ENCODE results near the gene SINHCAF. TPM values are rescaled to one million over a fixed set of nuclear protein-coding genes. Genes with fewer than 3 reads are reported as not detected.
"Not testable (repeated sequence)": the region's sequence is repeated elsewhere in the genome, so short reads cannot be mapped to it uniquely, and the experiment has no call there.

Gene SINHCAF, protein sequence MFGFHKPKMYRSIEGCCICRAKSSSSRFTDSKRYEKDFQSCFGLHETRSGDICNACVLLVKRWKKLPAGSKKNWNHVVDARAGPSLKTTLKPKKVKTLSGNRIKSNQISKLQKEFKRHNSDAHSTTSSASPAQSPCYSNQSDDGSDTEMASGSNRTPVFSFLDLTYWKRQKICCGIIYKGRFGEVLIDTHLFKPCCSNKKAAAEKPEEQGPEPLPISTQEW
- total RNA-seq (ENCODE audit: low replicate concordance), result 154 and 285 TPM in 2 replicates
- long read RNA-seq, transcript SINHCAF-204 (2 exons, 1,734 nt), result minor isoform, 15 of 835 reads
- long read RNA-seq, transcript SINHCAF-201 (6 exons, 3,163 nt), result major isoform, 542 of 835 reads
- long read RNA-seq, transcript SINHCAF-203 (6 exons, 1,555 nt), result minor isoform, 95 of 835 reads
- long read RNA-seq, partial matches to known transcripts, result 12 of 835 reads
- long read RNA-seq, other reads (novel, unspliced or antisense), result 165 of 835 reads

DNA sequence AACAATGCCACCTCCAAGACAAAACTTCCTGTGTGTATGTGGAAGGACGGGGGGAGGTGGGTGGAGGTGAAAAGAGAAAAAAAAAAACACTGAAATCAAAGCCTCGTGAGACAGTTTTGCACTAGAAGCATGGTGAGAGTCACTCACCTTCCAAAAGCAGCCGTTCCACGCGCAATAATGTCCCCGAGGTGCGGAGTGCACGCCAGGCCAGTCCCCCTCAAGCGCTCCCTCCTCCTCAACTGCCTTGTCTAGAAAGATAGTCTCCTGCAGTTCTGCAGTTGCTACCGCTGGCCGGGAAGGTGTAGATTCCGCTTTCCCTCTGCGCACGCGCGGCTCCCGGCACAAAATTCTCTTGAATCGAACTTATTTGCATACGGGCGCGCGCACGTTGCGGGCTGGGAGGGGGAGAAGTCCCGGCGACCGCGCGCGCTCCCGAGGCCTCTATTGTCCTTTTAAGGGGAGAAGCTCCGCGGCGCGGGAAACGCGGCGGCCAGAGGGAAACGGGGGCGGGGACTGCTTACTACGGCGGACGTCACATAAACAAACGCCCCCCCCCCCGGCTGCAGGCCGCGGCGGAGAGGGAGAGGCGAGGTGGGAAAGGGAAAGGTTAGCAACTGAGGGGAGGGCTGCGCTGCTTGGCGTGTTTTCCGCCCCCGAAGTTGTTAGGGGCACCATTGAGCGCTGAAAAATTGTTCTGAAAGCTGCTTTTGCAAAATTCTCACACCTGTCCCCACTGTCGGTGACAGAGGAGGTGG, at the start of gene SINHCAF:
SINHCAF (minus strand) TSS at position 274 of the 755 bp plus-strand sequence. CDS start 27,946 bp downstream, outside the sequence.
- Mint-ChIP-seq H3K4me1 (ENCODE audit: unreplicated experiment) (peaks cover 20% of the 10 kb centered on the region), H3K4me3 (peak within 1 kb of the TSS; percentile 96), H3K27ac (peak within 1 kb of the TSS; percentile 98), H3K9me3 (no peaks in the 10 kb centered on the region), H3K27me3 (peaks cover 7% of the 10 kb centered on the region), H3K36me3 (peaks cover 12% of the 10 kb centered on the region)
- DNase-seq (ENCODE audit: extremely low spot score, unreplicated experiment), result peak; percentile 100
- TF ChIP-seq, protein P1, sequence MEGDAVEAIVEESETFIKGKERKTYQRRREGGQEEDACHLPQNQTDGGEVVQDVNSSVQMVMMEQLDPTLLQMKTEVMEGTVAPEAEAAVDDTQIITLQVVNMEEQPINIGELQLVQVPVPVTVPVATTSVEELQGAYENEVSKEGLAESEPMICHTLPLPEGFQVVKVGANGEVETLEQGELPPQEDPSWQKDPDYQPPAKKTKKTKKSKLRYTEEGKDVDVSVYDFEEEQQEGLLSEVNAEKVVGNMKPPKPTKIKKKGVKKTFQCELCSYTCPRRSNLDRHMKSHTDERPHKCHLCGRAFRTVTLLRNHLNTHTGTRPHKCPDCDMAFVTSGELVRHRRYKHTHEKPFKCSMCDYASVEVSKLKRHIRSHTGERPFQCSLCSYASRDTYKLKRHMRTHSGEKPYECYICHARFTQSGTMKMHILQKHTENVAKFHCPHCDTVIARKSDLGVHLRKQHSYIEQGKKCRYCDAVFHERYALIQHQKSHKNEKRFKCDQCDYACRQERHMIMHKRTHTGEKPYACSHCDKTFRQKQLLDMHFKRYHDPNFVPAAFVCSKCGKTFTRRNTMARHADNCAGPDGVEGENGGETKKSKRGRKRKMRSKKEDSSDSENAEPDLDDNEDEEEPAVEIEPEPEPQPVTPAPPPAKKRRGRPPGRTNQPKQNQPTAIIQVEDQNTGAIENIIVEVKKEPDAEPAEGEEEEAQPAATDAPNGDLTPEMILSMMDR (conservative IDR thresholded peaks at IDR 0.05), result no peak

DNA sequence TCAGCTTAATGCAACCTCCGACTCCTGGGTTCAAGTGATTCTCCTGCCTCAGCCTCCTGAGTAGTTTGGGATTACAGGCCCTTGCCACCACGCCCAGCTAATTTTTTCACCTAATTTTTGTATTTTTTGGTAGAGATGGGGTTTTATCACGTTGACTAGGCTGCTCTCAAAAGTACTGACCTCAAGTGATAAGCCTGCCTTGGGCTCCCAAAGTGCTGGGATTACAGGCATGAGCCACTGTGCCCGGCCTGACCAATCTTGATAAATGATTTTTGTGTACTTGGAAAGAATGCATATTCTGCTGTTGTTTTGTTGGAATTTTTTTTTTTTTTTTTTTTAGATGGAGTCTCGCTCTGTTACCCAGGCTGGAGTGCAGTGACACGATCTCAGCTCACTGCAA, 49.5 kb upstream of the SINHCAF start:
- H3K4me1 Mint-ChIP-seq (ENCODE audit: unreplicated experiment); H3K4me3 Mint-ChIP-seq; H3K27ac Mint-ChIP-seq; H3K9me3 Mint-ChIP-seq; DNase-seq (ENCODE audit: extremely low spot score, unreplicated experiment); H3K27me3 Mint-ChIP-seq; H3K36me3 Mint-ChIP-seq: not testable (repeated sequence)

DNA sequence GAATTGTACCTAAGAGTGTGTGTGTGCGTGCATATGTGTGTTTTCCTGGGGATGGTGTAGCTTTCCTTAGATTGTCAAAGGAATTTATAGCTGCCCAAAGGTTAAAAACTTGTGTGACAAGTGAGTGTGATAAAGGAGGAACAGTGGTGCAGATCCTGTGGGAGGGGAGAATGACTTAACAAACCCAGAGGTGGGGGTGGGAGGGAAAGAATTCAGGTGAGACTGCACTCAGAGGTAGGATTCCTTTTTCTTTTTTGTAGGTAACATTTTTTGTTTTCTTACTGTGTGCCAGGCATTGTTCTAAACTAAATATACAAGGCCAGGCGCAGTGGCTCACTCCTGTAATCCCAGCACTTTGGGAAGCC, 45.3 kb upstream of the SINHCAF start:
- H3K27me3 Mint-ChIP-seq, result no peaks in the 10 kb centered on the region
- peaks cover 4% of the 10 kb centered on the region for H3K9me3 Mint-ChIP-seq
- peak overlapping the region; percentile 95 for H3K27ac Mint-ChIP-seq
- peaks cover 4% of the 10 kb centered on the region for H3K36me3 Mint-ChIP-seq
- no peak for DNase-seq (ENCODE audit: extremely low spot score, unreplicated experiment)
- TF ChIP-seq, protein P1 (conservative IDR thresholded peaks at IDR 0.05), result no peak
- peak overlapping the region; percentile 75 for H3K4me3 Mint-ChIP-seq
- H3K4me1 Mint-ChIP-seq (ENCODE audit: unreplicated experiment), result peaks cover 28% of the 10 kb centered on the region

DNA sequence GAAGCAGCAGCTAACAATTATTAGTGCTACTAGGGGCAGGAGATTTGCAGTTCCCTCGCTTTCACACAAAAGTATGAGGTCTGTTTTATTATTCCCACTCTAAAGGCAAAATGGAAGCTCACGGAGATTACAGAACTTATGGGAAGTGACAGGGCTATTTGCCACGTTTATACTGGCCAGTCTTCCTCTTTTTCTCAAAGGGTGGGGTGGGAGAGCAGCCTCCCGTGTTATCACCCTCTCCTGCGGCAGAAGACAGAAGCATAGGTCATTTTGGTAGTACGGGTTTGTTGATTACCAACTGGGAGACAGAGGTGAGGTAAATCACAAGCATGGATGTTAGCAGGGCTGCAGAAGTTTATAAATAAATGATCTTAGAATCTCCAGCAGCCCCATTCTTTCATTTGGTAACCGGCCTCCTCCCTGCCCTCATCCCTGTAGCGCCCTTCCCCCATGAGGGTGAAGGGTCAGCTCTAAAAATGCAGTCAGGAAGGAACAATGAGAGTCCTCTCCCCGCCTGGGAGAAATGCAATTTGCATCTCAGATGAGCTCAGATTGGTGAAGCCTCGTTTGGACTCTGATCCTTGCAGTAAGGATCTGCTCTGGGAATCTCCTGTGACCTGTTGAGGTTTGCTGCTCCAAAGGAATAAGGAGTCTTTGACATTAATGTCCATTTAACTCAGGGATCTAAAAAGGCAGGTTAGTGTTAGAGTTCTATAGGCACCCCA, 44.7 kb upstream of the SINHCAF start:
- Mint-ChIP-seq H3K36me3 (peaks cover 4% of the 10 kb centered on the region), H3K27ac (peak overlapping the region; percentile 95), H3K4me3 (peak overlapping the region; percentile 75), H3K4me1 (ENCODE audit: unreplicated experiment) (peaks cover 28% of the 10 kb centered on the region), H3K27me3 (no peaks in the 10 kb centered on the region), H3K9me3 (peaks cover 4% of the 10 kb centered on the region)
- TF ChIP-seq, protein P1 (conservative IDR thresholded peaks at IDR 0.05), result no peak
- no peak for DNase-seq (ENCODE audit: extremely low spot score, unreplicated experiment)

DNA sequence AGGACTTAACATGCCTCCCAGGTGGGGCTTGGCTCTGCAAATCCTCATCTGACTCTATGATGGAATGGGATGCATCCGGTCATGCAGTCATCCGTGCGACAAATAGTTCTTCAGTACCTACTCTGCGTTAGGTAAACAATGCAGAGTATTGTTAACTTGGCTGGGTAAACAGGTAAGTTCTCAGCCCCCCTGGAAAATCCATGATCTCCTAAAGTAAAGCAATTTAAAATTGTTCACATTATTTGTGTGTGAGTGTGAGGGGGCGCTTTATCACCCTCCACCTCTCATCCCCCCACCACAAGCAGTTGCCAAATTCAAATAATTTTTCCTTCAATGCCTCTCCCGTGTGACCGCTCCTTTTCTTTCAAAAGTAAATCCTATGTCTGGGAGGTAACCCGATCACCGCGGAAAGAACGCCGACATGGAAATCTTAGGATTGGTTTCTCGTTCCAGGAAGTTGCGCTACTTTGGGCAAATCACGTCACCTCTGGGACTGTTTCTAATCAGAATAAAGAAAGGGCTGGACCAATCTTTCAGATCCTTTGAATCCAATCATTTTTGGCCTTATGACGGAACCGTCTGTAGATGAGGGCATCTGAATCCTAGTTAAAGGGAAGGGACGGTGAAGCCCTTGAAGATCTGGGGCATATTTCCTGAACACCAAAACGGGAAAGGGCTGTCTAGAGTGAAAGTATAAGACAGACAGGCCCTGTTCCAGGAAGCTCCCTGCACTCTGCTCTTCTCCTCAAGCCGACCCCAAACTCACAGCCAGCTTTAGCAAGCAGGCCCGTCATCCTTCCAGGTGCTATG, 44.0 kb upstream of the SINHCAF start:
- H3K4me3 Mint-ChIP-seq, result peak overlapping the region; percentile 75
- H3K4me1 Mint-ChIP-seq (ENCODE audit: unreplicated experiment), result peaks cover 28% of the 10 kb centered on the region
- no peak for DNase-seq (ENCODE audit: extremely low spot score, unreplicated experiment)
- TF ChIP-seq, protein P1 (conservative IDR thresholded peaks at IDR 0.05), result no peak
- peaks cover 4% of the 10 kb centered on the region for H3K9me3 Mint-ChIP-seq
- peak overlapping the region; percentile 95 for H3K27ac Mint-ChIP-seq
- H3K36me3 Mint-ChIP-seq, result peaks cover 4% of the 10 kb centered on the region
- no peaks in the 10 kb centered on the region for H3K27me3 Mint-ChIP-seq

Data from type B pancreatic cell (in vitro differentiated cells).